HepG2 (cell line): ENCODE measurements around the gene COMMD3. TPM values are rescaled to one million over a fixed set of nuclear protein-coding genes. Genes with fewer than 3 reads are reported as not detected.

Source experiments
- ATAC-seq: fragments of 200-7000 bp; cut with Tn5 transposase; 3 replicates; pipeline ENCODE4 v1.9.1; 2020; ENCODE audit warnings: mild to moderate bottlenecking, moderate library complexity
- BruUV-seq: library from RNA; stranded (reverse); fragments of 400-500 nt; replicated peaks from 2 replicates; lab custom pipeline; 2021; lab: Mats Ljungman, UMichigan
- CTCF ChIA-PET: fragments of 300-600 bp; formaldehyde crosslinking; extraction: SDS; loops from one replicate; lab custom pipeline; 2021; ENCODE audit warnings: low total read pairs, inconsistent platforms, low intra/inter-chr PET ratio; lab: Yijun Ruan, JAX
- POLR2A ChIA-PET: fragments of 350-600 bp; sonication (Branson Sonifier 250); formaldehyde crosslinking; loops from one replicate; lab custom pipeline; 2020; ENCODE audit warnings: antibody characterized with exemption, inconsistent platforms; lab: Yijun Ruan, JAX
- DNase-seq: peaks from one replicate; pipeline ENCODE4 v3.0.0-alpha.2; 2015; ENCODE audit warnings: low spot score
- FAIRE-seq: peaks from 3 replicates; lab custom pipeline; 2011; peaks lifted over from hg19 to GRCh38; lab: Jason Lieb, UNC
- H2AFZ ChIP-seq: one replicate; pipeline ENCODE4 v1.6.1; 2011; ENCODE audit warnings: low read length, inconsistent platforms
- H3K27ac ChIP-seq: fragments of 300-600 bp; 3 replicates; pipeline ENCODE4 v1.8.0; 2011; ENCODE audit warnings: mixed run types, mild to moderate bottlenecking, mixed read lengths, low read length, inconsistent platforms; ENCODE audit not compliant: insufficient read depth; ENCODE audit errors: extremely low read length
- H3K27me3 ChIP-seq, 2 experiments: fragments of 200-600 bp in 1 of 2; 2 replicates in 1 of 2; 3 replicates in 1 of 2; pipeline versions ENCODE4 v1.6.0 to v1.8.0; 2011; ENCODE audit warnings: low read length in 2 of 2, mild to moderate bottlenecking in 2 of 2, moderate library complexity in 2 of 2, inconsistent platforms in 1 of 2; ENCODE audit not compliant: insufficient read depth in 2 of 2, control insufficient read depth in 1 of 2
- H3K36me3 ChIP-seq, 2 experiments: fragments of 200-600 bp in 1 of 2; replicated peaks in 1 of 2; 2 replicates in 1 of 2; 3 replicates in 1 of 2; pipeline versions ENCODE4 v1.5.1 to v1.8.0; 2011; ENCODE audit warnings: low read length in 2 of 2, inconsistent platforms in 1 of 2; ENCODE audit not compliant: insufficient read depth in 2 of 2, control insufficient read depth in 1 of 2
- H3K4me1 ChIP-seq: 2 replicates; pipeline ENCODE4 v1.5.1; 2012; ENCODE audit warnings: low read length, inconsistent platforms; ENCODE audit not compliant: insufficient read depth
- H3K4me2 ChIP-seq: 2 replicates; pipeline ENCODE4 v1.6.0; 2011; ENCODE audit warnings: low read depth, low read length, inconsistent platforms
- H3K4me3 ChIP-seq, 3 experiments: fragments of 200-600 bp in 1 of 3; sonication (generic), shearing (Covaris generic) in 1 of 3; replicated peaks in 1 of 3; 2 replicates each; pipeline ENCODE4 v1.5.1; 2011 to 2016; ENCODE audit warnings: low read length in 3 of 3, inconsistent platforms in 2 of 3, low read depth in 2 of 3, mild to moderate bottlenecking in 2 of 3, control low read depth in 1 of 3, mixed read lengths in 1 of 3; ENCODE audit not compliant: insufficient read depth in 1 of 3
- H3K79me2 ChIP-seq: one replicate; pipeline ENCODE4 v1.6.1; 2011; ENCODE audit warnings: low read length, inconsistent platforms; ENCODE audit not compliant: insufficient read depth
- H3K9ac ChIP-seq: 2 replicates; pipeline ENCODE4 v1.6.0; 2011; ENCODE audit warnings: mild to moderate bottlenecking, low read depth, low read length, inconsistent platforms; ENCODE audit not compliant: insufficient read depth
- H3K9me3 ChIP-seq: 2 replicates; pipeline ENCODE4 v1.5.1; 2012; ENCODE audit warnings: mild to moderate bottlenecking, low read length
- H4K20me1 ChIP-seq: 2 replicates; pipeline ENCODE4 v1.6.0; 2011; ENCODE audit warnings: inconsistent platforms, mild to moderate bottlenecking, low read length, moderate library complexity; ENCODE audit not compliant: insufficient read depth
- EZH2 ChIP-seq: conservative IDR thresholded peaks from 2 replicates; pipeline ENCODE4 v1.6.1; 2012; ENCODE audit warnings: mild to moderate bottlenecking, low read depth, low read length, moderate library complexity
- SYNCRIP ChIP-seq: fragments of 200-400 bp; formaldehyde crosslinking; IDR thresholded peaks from 2 replicates; pipeline ENCODE4 v1.6.1; 2018; ENCODE audit warnings: mild to moderate bottlenecking, low read depth, low read length; ENCODE audit not compliant: insufficient read depth
- ZFP36L2 ChIP-seq: sonication (generic); formaldehyde crosslinking; IDR thresholded peaks from 2 replicates; pipeline ENCODE4 v1.4.0; 2020; ENCODE audit warnings: missing genetic modification reagents
- WGBS: methylation state at CpG from one replicate; pipeline ENCODE4 v1.1.6; 2017; ENCODE audit warnings: low lambda C conversion rate; 5-methylcytosine and 5-hydroxymethylcytosine counted together
- in situ Hi-C: cut with HindIII; loops from 2 replicates; pipeline ENCODE4 v1.10.0; 2017; ENCODE audit warnings: low pct_unique_long_range_greater_than_20kb; ENCODE audit not compliant: extremely low pct_ligation_motif_present
- intact Hi-C: fragments of 100-400 bp; cut with micrococcal nuclease; formaldehyde crosslinking; loops from one replicate; pipeline ENCODE4 v1.10.0; 2022; ENCODE audit not compliant: unreplicated experiment
- polyA plus RNA-seq, 8 experiments: library from polyadenylated mRNA; depleted of rRNA in 3 of 8; stranded (reverse) in 7 of 8; unstranded in 1 of 8; fragments of >200 nt; fragmentation: Illumina TruSeq in 4 of 8; extraction: Trizol in 4 of 8; gene quantifications; 2 replicates each; pipeline versions ENCODE4 v1.2.1 to v1.2.3, GENCODE V29; 2011 to 2016; ENCODE audit warnings: low read depth in 4 of 8, missing spikeins in 1 of 8, mixed read lengths in 1 of 8; ENCODE audit not compliant: insufficient read depth in 1 of 8
- total RNA-seq, 5 experiments: library from RNA; depleted of rRNA; stranded (reverse); fragments of >200 nt; fragmentation: Illumina TruSeq; extraction: Trizol; gene quantifications; 2 replicates each; pipeline ENCODE4 v1.2.3, GENCODE V29; 2016; ENCODE audit warnings: low read depth in 1 of 5
- TF ChIP-seq, protein P1 (sequence below): sonication (generic); formaldehyde crosslinking; IDR thresholded peaks from 2 replicates; pipeline ENCODE4 v1.4.0; 2020; ENCODE audit warnings: missing genetic modification reagents, borderline replicate concordance
- TF ChIP-seq, protein P2 (sequence below): sonication (generic); formaldehyde crosslinking; IDR thresholded peaks from 2 replicates; pipeline ENCODE4 v1.4.0; 2020; ENCODE audit warnings: missing genetic modification reagents
- TF ChIP-seq, protein P3 (sequence below): sonication (generic); formaldehyde crosslinking; IDR thresholded peaks from 2 replicates; pipeline ENCODE4 v1.5.0; 2020; ENCODE audit warnings: missing genetic modification reagents

COMMD3 gene
- total and polyA plus RNA-seq, 2 of the 13 experiments (the other 11 are each of a cell fraction or from before 2014, with no cell fraction given), result 38.7 to 54.4 TPM

DNA sequence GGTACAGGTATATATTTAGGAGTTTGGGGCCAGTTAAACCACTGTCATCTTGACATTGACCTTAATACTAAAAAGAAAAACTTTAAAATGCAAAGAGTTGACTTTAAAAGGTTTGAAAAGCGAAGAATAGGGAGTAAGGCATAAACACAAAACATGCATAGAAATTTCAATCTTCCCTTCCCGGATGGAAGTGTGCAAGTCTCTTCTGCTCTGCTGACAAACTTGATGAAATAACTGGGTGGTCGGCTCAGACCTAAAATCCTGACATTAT lies 25.7 kb downstream of the COMMD3 start:
- Histone ChIP-seq H3K9ac (no peak overlapping the region), H3K9me3 (no peaks in the 10 kb centered on the region), H3K79me2 (no peaks in the 10 kb centered on the region), H4K20me1 (no peaks in the 10 kb centered on the region), H3K4me1 (peaks cover 12% of the 10 kb centered on the region), H3K36me3 (no peaks in the 10 kb centered on the region), H3K27me3 (peaks cover 1 to 42% of the 10 kb centered on the region in 2 experiments; a peak in 3 of 5 replicates), H3K4me2 (no peak overlapping the region), H3K27ac (no peak overlapping the region), H3K4me3 (no peak overlapping the region; a peak in 1 of 6 replicates), H2AFZ (no peak overlapping the region)
- no peak for FAIRE-seq
- WGBS, result 47% methylated on average over 3 of the region's 3 CpGs
- no peak for ATAC-seq
- ChIA-PET CTCF (no interaction called here), POLR2A (interaction anchor here (1.4 kb wide), 1 partner anchor 113 kb away, joined by 3 read pairs; no protein-coding TSS in a partner anchor)
- DNase-seq, result no peak
- no TSS peak for BruUV-seq
- in situ Hi-C loops (no loop called here), intact Hi-C loops (loop anchor here (1.0 to 5.0 kb wide), 3 partner anchors 17 to 208 kb away; no protein-coding TSS in a partner anchor)
- TF ChIP-seq SYNCRIP (no peak), ZFP36L2 (CRISPR knock-in tag) (no peak), EZH2 (0 out of 2 replicates have a peak, but pooled peaks have one; percentile 1)
- TF ChIP-seq, protein P1, sequence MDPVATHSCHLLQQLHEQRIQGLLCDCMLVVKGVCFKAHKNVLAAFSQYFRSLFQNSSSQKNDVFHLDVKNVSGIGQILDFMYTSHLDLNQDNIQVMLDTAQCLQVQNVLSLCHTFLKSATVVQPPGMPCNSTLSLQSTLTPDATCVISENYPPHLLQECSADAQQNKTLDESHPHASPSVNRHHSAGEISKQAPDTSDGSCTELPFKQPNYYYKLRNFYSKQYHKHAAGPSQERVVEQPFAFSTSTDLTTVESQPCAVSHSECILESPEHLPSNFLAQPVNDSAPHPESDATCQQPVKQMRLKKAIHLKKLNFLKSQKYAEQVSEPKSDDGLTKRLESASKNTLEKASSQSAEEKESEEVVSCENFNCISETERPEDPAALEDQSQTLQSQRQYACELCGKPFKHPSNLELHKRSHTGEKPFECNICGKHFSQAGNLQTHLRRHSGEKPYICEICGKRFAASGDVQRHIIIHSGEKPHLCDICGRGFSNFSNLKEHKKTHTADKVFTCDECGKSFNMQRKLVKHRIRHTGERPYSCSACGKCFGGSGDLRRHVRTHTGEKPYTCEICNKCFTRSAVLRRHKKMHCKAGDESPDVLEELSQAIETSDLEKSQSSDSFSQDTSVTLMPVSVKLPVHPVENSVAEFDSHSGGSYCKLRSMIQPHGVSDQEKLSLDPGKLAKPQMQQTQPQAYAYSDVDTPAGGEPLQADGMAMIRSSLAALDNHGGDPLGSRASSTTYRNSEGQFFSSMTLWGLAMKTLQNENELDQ, result no peak
- TF ChIP-seq, protein P2, sequence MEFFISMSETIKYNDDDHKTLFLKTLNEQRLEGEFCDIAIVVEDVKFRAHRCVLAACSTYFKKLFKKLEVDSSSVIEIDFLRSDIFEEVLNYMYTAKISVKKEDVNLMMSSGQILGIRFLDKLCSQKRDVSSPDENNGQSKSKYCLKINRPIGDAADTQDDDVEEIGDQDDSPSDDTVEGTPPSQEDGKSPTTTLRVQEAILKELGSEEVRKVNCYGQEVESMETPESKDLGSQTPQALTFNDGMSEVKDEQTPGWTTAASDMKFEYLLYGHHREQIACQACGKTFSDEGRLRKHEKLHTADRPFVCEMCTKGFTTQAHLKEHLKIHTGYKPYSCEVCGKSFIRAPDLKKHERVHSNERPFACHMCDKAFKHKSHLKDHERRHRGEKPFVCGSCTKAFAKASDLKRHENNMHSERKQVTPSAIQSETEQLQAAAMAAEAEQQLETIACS (CRISPR knock-in tag), result no peak
- TF ChIP-seq, protein P3, sequence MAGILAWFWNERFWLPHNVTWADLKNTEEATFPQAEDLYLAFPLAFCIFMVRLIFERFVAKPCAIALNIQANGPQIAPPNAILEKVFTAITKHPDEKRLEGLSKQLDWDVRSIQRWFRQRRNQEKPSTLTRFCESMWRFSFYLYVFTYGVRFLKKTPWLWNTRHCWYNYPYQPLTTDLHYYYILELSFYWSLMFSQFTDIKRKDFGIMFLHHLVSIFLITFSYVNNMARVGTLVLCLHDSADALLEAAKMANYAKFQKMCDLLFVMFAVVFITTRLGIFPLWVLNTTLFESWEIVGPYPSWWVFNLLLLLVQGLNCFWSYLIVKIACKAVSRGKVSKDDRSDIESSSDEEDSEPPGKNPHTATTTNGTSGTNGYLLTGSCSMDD (CRISPR knock-in tag), result no peak
